Measurements from ENCODE around the gene CRHR1. TPM values are rescaled to one million over a fixed set of nuclear protein-coding genes. Genes with fewer than 3 reads are reported as not detected.

Gene CRHR1
- total RNA-seq, 2 donors from 2014 or later: 1.4 to 2.1 TPM

- no peaks in the 10 kb centered on the region for H3K36me3 ChIP-seq
- intact Hi-C loops (cut with DNase I): no loop called here
- 71% methylated on average over 15 of the region's 15 CpGs for WGBS
- DNase-seq (ENCODE audit: low spot score): no peak
- no peaks in the 10 kb centered on the region for H3K27me3 ChIP-seq (replicated peaks; ENCODE audit: insufficient read depth)
- no peaks in the 10 kb centered on the region for H3K4me1 ChIP-seq (replicated peaks)
- no peaks in the 10 kb centered on the region for H3K9me3 ChIP-seq
- TF ChIP-seq POLR2AphosphoS5 (IDR thresholded peaks at IDR 0.05) (no peak), POLR2A (IDR thresholded peaks at IDR 0.05) (no peak), CTCF (IDR thresholded peaks at IDR 0.05) (no peak)
- H3K4me3 ChIP-seq: no peak overlapping the region
- H3K27ac ChIP-seq: no peak overlapping the region
Observed at GRCh38 chr17:45828582-45829133, 44.5 kb downstream of the CRHR1 start.

GRCh38 chr17:45833920-45834319 is 49.8 kb downstream of the CRHR1 start:
- intact Hi-C loops (cut with DNase I): loop anchor here (2.0 kb wide), 1 partner anchor 191 kb away; no protein-coding TSS in a partner anchor

GRCh38 chr17:45834471-45835396 is 50.6 kb downstream of the CRHR1 start:
- H3K36me3 ChIP-seq: no peaks in the 10 kb centered on the region
- no peaks in the 10 kb centered on the region for H3K9me3 ChIP-seq
- WGBS: 85% methylated on average over 26 of the region's 26 CpGs
- no peaks in the 10 kb centered on the region for H3K4me1 ChIP-seq (replicated peaks)
- no peak overlapping the region for H3K27ac ChIP-seq
- intact Hi-C loops (cut with DNase I): no loop called here
- H3K4me3 ChIP-seq: no peak overlapping the region
- TF ChIP-seq POLR2AphosphoS5 (IDR thresholded peaks at IDR 0.05) (no peak), CTCF (IDR thresholded peaks at IDR 0.05) (no peak), POLR2A (IDR thresholded peaks at IDR 0.05) (no peak)
- H3K27me3 ChIP-seq (replicated peaks; ENCODE audit: insufficient read depth): no peaks in the 10 kb centered on the region
- DNase-seq (ENCODE audit: low spot score): no peak

More at GRCh38 chr17:45833920-45834319, 49.8 kb downstream of the CRHR1 start:
- H3K27ac ChIP-seq: no peak overlapping the region
- H3K27me3 ChIP-seq (replicated peaks; ENCODE audit: insufficient read depth): no peaks in the 10 kb centered on the region
- H3K4me3 ChIP-seq: no peak overlapping the region
- no peaks in the 10 kb centered on the region for H3K9me3 ChIP-seq
- no peaks in the 10 kb centered on the region for H3K36me3 ChIP-seq
- WGBS: 48% methylated on average over 6 of the region's 6 CpGs
- TF ChIP-seq CTCF (IDR thresholded peaks at IDR 0.05): no peak
- no peak for TF ChIP-seq POLR2AphosphoS5 (IDR thresholded peaks at IDR 0.05)
- no peak for TF ChIP-seq POLR2A (IDR thresholded peaks at IDR 0.05)
- H3K4me1 ChIP-seq (replicated peaks): no peaks in the 10 kb centered on the region
- DNase-seq (ENCODE audit: low spot score): no peak

GRCh38 chr17:45835481-45835880 is 51.4 kb downstream of the CRHR1 start:
- 89% methylated on average over 5 of the region's 5 CpGs for WGBS
- H3K9me3 ChIP-seq: no peaks in the 10 kb centered on the region
- H3K27me3 ChIP-seq (replicated peaks; ENCODE audit: insufficient read depth): no peaks in the 10 kb centered on the region
- DNase-seq (ENCODE audit: low spot score): no peak
- H3K4me3 ChIP-seq: no peak overlapping the region
- TF ChIP-seq CTCF (IDR thresholded peaks at IDR 0.05) (no peak), POLR2AphosphoS5 (IDR thresholded peaks at IDR 0.05) (no peak), POLR2A (IDR thresholded peaks at IDR 0.05) (no peak)
- H3K27ac ChIP-seq: no peak overlapping the region
- H3K4me1 ChIP-seq (replicated peaks): no peaks in the 10 kb centered on the region
- intact Hi-C loops (cut with DNase I): no loop called here
- no peaks in the 10 kb centered on the region for H3K36me3 ChIP-seq
